HG02981 (cell line): Measurements from ENCODE around the gene LTA.

Source experiments
- ATAC-seq: cut with Tn5 transposase; IDR thresholded peaks from one replicate; pipeline ENCODE4 v1.9.1; 2021; ENCODE audit warnings: mild to moderate bottlenecking, moderate library complexity; ENCODE audit not compliant: unreplicated experiment

Gene LTA

DNA sequence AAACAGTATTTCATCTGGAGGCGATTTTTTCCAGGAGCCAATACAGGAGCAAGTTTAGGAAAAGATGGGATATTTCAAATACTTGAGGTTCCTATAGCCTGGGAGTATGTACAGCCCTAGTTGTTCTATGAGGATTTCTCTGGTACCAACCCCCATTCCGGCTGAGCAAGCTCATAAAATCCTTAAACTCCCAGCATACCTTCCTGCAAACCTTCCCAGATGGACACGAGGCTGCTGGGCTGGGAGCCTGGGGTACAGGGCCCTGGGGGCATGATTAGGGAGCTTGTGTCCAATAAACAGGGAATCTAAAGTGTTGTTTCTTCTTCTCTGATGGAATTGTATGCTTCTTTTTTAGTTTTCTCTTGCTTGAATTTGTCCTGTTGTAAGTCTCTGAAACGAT lies 49.9 kb downstream of the LTA start:
- no peak for ATAC-seq

- no peak for ATAC-seq
These were observed 50.6 kb downstream of the LTA start for GRCh38 chr6:31622684-31623091.
